SK-N-SH treated with all-trans-retinoic acid at 6 μM for 48 hours (cell line): ENCODE data around the gene WDR13.

ENCODE experiments used
- CSDC2 ChIP-seq: fragments of 250-450 bp; sonication (Bioruptor Pico); IDR thresholded peaks from 2 replicates; pipeline ENCODE4 v1.5.0; 2020; ENCODE audit warnings: mild to moderate bottlenecking, moderate library complexity
- RARB ChIP-seq: fragments of 250-450 bp; sonication (Bioruptor Pico); IDR thresholded peaks from 2 replicates; pipeline ENCODE4 v1.8.0; 2021; ENCODE audit warnings: mild to moderate bottlenecking, moderate library complexity
- SNAI2 ChIP-seq: fragments of 250-450 bp; sonication (Bioruptor Pico); IDR thresholded peaks from 2 replicates; pipeline ENCODE4 v1.5.0; 2020; ENCODE audit warnings: mild to moderate bottlenecking, moderate library complexity
- ZFP3 ChIP-seq: fragments of 250-450 bp; sonication (Bioruptor Pico); IDR thresholded peaks from 2 replicates; pipeline ENCODE4 v1.5.0; 2020; ENCODE audit warnings: mild to moderate bottlenecking, moderate library complexity
- ZFP30 ChIP-seq: fragments of 450-650 bp; formaldehyde crosslinking; IDR thresholded peaks from 2 replicates; pipeline ENCODE4 v1.5.0; 2022; ENCODE audit warnings: mild to moderate bottlenecking, moderate library complexity
- ZNF70 ChIP-seq: fragments of 450-650 bp; formaldehyde crosslinking; IDR thresholded peaks from 2 replicates; pipeline ENCODE4 v1.5.0; 2020; ENCODE audit warnings: mild to moderate bottlenecking, moderate library complexity
- TF ChIP-seq, protein P1 (sequence below): fragments of 250-450 bp; sonication (Bioruptor Pico); IDR thresholded peaks from 2 replicates; pipeline ENCODE4 v1.5.1; 2020; ENCODE audit warnings: low read depth, mild to moderate bottlenecking, moderate library complexity

DNA sequence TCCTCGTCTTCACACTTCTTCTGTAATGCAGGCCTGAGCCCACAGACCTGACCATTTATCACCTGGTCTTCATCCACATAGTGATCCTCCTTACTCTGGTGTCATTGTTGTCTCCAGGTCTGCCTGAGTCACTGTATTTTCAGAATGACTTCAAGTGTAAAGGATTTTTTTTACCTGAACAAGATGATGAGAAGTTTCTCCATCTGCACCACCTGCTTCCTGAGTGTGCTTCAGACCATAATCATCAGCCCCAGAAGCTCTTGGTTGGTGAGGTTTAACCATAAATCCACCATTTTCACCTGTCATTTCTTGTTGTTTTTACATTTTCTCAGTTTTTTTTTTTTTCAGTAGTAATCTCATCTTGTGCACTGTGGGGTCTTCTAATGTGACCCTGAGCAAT, 39.0 kb downstream of the WDR13 start:
- TF ChIP-seq ZNF70 = no peak
- no peak for TF ChIP-seq CSDC2 (CRISPR knock-in tag)
- no peak for TF ChIP-seq SNAI2 (CRISPR knock-in tag)
- TF ChIP-seq RARB (CRISPR knock-in tag) = no peak
- TF ChIP-seq, protein P1, sequence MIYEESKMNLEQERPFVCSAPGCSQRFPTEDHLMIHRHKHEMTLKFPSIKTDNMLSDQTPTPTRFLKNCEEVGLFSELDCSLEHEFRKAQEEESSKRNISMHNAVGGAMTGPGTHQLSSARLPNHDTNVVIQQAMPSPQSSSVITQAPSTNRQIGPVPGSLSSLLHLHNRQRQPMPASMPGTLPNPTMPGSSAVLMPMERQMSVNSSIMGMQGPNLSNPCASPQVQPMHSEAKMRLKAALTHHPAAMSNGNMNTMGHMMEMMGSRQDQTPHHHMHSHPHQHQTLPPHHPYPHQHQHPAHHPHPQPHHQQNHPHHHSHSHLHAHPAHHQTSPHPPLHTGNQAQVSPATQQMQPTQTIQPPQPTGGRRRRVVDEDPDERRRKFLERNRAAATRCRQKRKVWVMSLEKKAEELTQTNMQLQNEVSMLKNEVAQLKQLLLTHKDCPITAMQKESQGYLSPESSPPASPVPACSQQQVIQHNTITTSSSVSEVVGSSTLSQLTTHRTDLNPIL = no peak
- no peak for TF ChIP-seq ZFP30 (CRISPR knock-in tag)
- no peak for TF ChIP-seq ZFP3 (CRISPR knock-in tag)
